CD4-positive, alpha-beta T cell treated with Interleukin-6 for 4 hours (primary cell): Measurements from ENCODE around the gene NKAIN4.

ENCODE experiments used
- DNase-seq: peaks from one replicate; pipeline ENCODE4 v3.0.0-alpha.2; 2020; ENCODE audit warnings: mixed read lengths

The NKAIN4 gene

GRCh38 chr20:63254232-63254605 is at the start of gene NKAIN4:
TSS of gene NKAIN4 (minus strand) at chr20:63254463. CDS start at chr20:63254450, 13 bp downstream.
- no peak for DNase-seq

- no peak for DNase-seq
These were observed 48.9 kb upstream of the NKAIN4 start for GRCh38 chr20:63303095-63303666.

DNA sequence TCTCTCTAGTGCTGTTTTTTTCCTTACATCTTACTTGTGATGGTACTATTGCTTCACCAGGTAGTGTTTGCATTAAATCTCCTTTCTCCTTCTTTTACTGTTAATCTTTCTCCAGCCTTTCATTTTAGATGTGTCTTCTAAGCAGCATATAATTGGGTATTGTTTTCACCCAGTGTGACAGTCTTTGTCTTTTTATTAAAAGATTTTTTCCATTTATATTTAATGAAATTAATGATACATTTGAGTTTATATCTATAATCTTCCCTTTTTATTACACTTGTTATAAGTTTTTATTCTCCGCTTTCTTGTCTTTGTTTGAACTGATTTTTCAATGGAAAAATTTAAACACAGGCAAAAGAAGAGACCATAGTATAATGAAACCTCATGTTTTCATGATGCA is 47.4 kb upstream of the NKAIN4 start:
- no peak for DNase-seq

DNA sequence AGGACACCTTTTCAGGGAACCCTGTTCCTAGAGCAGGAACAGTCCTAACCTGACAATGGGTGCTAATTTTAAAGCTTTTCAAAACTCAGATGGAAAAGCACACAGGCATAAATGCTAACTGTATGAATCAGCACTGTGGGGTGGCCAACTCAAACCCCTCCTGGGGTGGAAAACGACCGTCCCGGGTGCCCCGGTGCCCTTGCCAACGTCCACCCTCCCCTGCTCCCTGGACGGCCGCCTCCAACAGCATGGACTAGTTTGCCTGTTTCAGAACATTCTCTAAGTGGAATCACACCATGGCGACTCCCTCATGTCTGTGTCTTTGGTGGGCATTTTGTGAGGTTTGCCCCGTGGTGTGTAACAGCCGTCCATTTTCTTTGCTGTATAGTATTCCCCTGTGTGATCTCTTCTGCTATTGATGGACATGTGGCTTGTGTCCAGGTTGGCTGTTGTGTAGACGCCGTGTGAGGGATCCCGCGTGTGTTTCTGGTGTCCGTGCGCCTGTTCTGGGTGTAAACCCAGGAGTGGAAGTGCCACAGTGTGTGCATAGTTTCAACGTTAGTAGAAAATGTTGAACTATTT is 44.6 kb upstream of the NKAIN4 start:
- DNase-seq, result no peak

DNA sequence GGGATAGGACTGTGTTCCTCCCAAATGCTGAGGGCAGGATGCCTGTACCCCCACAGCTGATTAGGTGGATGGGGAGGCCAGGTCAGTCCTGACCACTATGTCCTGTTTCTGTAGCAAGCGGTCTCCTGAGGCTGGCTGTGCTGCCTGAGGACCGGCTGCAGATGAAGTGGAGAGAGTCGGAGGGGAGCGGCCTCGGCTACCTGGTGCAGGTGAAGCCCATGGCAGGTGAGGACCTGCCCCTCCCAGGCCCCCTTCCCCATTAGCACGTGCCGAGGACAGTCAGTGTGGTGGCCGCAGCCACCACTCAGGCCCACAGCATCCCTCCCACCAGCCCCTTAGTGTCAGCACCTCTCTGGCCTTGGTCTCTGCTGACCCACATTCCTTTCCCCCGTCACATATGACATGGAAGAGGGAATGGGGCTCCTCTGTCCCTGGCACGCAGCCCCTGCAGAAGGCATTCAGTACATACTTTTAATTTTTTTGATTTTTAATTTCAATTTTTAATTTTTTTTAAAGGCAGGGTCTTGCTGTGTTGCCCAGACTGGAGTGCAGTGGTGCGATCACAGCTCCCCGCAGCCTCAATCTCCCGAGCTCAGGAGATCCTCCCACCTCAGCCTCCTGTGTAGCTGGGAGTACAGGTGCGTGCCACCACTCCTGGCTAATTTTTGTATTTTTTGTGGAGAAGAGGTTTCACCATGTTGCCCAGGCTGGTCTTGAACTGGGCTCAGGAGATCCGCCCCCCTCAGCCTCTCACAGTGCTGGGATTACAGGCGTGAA is 43.7 kb upstream of the NKAIN4 start:
- DNase-seq, result no peak

DNA sequence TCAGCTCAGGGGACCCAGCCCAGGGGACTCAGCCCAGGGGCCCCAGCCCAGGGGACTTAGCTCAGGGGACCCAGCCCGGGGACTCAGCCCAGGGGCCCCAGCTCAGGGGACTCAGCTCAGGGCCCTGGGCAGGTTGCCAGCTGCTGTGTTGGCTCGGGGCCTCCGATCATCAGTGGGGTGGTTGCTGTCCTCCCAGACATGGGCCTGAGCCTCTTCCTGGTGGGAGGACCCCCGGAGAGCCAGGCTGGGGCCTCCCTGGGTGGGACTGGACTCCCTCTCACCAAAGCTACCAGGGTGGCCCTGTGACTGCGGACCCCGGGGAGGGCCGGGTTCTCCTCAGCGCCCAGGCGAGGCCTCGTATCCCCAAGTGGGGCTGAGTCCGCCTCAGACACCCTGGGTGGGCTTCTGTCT is 43.1 kb upstream of the NKAIN4 start:
- no peak for DNase-seq

GRCh38 chr20:63296531-63297299 is 42.5 kb upstream of the NKAIN4 start:
- DNase-seq, result no peak

DNA sequence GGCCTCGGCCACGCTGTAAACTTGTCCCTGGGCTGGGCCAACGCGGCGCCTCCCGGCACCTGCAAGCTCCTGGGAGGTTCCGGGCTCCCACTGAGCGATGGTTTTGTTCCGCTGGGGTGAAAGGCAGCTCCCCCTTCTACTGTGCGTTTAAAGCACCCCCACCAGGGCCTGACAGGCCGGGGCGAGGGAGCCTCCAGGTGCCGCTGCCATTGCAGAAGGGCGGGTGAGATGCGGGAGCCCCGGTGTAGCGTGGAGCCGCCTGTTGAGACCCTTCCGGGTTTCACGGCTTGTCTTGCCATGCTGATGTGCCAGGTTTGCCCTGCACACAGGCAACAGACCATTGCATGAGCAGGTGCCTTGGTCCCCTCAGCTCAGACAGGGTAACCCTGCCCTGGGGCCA is 41.6 kb upstream of the NKAIN4 start:
- DNase-seq, result no peak

GRCh38 chr20:63295422-63295821 is 41.2 kb upstream of the NKAIN4 start:
- DNase-seq, result peak; percentile 13

DNA sequence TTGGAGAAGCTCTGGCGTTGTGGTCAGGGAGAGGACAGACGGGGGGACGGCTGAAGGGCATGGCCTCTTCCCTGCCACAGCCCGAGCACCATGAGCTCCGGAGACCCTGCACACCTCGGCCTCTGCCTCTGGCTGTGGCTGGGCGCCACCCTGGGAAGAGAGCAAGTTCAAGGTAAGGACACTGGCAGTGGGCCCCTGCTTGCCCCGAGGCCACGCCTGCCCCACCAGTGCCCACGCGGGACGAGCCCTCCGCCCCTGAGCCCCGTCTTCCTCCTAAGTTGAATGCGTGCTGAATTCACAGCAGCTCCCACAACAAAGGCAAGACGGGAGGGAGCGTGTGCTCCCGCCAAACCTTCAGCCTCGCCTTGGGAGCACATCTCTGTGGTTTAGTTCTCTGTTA is 40.8 kb upstream of the NKAIN4 start:
- no peak for DNase-seq

DNA sequence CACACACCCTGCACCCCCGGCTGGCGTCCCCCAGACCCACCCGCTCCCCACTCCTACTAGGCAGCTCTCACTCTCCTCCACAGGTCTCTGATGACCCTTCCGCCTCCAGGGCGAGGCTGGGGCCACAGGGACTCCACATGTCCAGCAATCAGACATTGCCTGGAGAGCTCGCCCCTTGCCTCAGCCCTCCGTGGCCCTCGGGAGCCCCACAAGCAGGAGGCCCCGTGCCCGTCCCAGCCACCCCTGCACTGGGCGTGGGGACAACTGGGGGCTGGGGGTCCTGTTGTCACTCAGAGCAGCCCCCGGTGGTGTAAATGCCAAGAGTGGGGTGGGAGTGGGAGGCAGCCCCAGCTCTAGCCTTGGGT is 40.3 kb upstream of the NKAIN4 start:
- DNase-seq, result no peak

DNA sequence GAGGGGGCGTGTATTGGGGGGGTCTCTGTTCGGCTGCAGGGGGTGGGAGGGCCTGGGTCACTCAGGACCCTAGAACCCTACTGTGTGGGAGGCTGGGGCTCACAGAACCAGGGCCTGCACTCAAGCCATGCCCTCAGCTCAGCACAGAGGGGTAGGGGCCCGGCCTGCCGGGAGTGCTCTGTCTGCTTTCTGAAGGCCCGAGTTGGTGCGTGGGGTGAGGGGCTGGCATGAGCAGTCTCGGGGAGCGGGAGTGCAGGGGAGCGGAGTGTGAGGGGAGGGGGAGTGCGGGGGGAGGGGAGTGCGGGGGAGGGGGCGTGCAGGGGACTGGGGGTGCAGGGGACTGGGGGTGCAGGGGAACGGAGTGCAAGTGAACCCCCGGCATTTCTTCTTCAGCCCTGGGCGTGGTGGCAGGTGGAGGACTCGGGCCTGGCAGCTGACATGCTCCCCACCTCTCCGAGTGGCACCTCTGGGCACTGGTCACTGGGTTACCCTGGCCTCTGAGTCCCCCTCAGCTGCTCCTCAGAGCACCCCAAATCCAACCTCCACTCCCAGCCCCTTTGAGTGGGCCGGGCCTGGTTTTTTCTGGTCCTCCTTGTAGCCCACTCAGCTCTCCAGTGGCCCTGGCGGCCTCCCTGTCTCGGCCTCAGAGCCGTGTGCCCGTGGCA is 39.7 kb upstream of the NKAIN4 start:
- DNase-seq, result no peak

GRCh38 chr20:63293456-63293855 is 39.2 kb upstream of the NKAIN4 start:
- DNase-seq, result no peak

- no peak for DNase-seq
These were observed 38.6 kb upstream of the NKAIN4 start, which contains the start of gene COL20A1 for GRCh38 chr20:63292904-63293303. TSS of gene COL20A1 (plus strand) at chr20:63293186. CDS start at chr20:63295108, 1,922 bp downstream.

DNA sequence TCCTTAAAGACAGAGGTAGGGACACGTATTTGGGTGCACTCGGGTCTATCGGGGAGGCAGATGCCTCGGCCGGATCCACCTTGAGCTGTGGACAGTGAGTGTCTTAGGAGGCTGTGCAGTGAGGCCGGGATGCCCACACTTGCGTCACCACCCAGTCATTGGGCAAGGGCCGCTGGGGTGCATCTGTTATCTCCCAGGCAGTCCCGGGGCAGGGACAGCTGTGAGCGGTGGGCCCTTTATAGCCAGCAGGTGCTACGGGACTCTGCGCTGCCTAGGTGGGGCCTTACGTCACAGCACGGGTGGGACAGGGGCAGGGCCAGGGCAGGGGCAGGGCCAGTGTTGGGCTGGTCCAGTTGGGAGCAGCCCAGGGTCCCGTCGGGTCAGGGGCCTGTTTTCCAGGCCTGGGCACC is 38.0 kb upstream of the NKAIN4 start:
- DNase-seq, result no peak

GRCh38 chr20:63291811-63292210 is 37.5 kb upstream of the NKAIN4 start:
- DNase-seq, result no peak

- DNase-seq, result peak; percentile 61
These were observed 36.6 kb upstream of the NKAIN4 start for GRCh38 chr20:63290677-63291472.

DNA sequence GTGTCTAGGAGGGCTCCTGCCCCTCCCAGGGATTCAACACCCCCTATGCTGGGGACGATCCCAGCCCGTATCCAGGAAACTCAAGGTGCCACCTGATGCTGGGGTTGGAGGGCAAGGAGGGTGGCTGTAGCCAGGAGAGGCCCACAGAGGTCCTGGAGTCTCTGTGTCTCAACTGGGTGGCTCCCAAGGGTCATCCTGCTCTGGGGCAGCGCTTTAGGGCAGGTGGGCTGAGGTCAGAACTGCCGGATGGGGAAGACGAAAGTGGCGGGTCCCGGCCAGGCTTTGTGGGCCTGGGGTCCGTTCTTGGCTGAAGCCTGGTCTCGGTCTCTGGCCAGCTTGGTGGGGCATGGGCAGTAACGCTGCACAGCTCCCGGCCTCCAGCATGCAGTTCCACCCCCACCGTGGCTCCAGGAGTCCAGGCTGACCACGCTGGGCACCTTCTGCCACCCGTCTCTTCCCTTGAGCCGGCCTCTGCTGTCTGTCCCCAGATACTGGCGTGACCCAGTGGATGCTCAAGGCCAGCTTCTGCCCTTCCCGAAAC is 35.9 kb upstream of the NKAIN4 start:
- DNase-seq, result no peak

GRCh38 chr20:63289311-63290135 is 35.3 kb upstream of the NKAIN4 start:
- DNase-seq, result no peak

- DNase-seq, result no peak
These were observed 34.5 kb upstream of the NKAIN4 start for GRCh38 chr20:63288581-63289251.
